ENCODE results near the gene C3. TPM values are rescaled to one million over a fixed set of nuclear protein-coding genes. Genes with fewer than 3 reads are reported as not detected.

Gene C3
- total and polyA plus RNA-seq, 2 of the 13 experiments (the other 11 are each of a cell fraction or from before 2014, with no cell fraction given), result 1,455 to 6,272 TPM

GRCh38 chr19:6730153-6730804, 9.8 kb upstream of the C3 start (continued):
- no peak for TF ChIP-seq ELK4 (CRISPR knock-in tag; IDR thresholded peaks at IDR 0.05; ENCODE audit: borderline replicate concordance)
- TF ChIP-seq MTERF4 (CRISPR knock-in tag; IDR thresholded peaks at IDR 0.05), result no peak
- TF ChIP-seq HNRNPH1 (optimal IDR thresholded peaks at IDR 0.05; ENCODE audit: low read depth, low read length), result no peak
- TF ChIP-seq TOE1 (CRISPR knock-in tag; IDR thresholded peaks at IDR 0.05), result no peak
- no peak for TF ChIP-seq RARG (CRISPR knock-in tag; IDR thresholded peaks at IDR 0.05; ENCODE audit: low read depth)
- TF ChIP-seq, protein P1, sequence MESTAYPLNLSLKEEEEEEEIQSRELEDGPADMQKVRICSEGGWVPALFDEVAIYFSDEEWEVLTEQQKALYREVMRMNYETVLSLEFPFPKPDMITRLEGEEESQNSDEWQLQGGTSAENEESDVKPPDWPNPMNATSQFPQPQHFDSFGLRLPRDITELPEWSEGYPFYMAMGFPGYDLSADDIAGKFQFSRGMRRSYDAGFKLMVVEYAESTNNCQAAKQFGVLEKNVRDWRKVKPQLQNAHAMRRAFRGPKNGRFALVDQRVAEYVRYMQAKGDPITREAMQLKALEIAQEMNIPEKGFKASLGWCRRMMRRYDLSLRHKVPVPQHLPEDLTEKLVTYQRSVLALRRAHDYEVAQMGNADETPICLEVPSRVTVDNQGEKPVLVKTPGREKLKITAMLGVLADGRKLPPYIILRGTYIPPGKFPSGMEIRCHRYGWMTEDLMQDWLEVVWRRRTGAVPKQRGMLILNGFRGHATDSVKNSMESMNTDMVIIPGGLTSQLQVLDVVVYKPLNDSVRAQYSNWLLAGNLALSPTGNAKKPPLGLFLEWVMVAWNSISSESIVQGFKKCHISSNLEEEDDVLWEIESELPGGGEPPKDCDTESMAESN (CRISPR knock-in tag; conservative IDR thresholded peaks at IDR 0.05), result no peak
- TF ChIP-seq ZNF724P (CRISPR knock-in tag; IDR thresholded peaks at IDR 0.05; ENCODE audit: borderline replicate concordance), result no peak
- no peak for TF ChIP-seq REPIN1 (CRISPR knock-in tag; IDR thresholded peaks at IDR 0.05; ENCODE audit: borderline replicate concordance, low read depth)
- TF ChIP-seq, protein P2, sequence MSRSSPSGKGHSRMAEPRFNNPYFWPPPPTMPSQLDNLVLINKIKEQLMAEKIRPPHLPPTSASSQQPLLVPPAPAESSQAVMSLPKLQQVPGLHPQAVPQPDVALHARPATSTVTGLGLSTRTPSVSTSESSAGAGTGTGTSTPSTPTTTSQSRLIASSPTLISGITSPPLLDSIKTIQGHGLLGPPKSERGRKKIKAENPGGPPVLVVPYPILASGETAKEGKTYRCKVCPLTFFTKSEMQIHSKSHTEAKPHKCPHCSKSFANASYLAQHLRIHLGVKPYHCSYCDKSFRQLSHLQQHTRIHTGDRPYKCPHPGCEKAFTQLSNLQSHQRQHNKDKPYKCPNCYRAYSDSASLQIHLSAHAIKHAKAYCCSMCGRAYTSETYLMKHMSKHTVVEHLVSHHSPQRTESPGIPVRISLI (CRISPR knock-in tag; IDR thresholded peaks at IDR 0.05; ENCODE audit: borderline replicate concordance), result no peak
- peak; percentile 63; the same call in 1 of the 2 replicates for TF ChIP-seq GATA4 (IDR thresholded peaks at IDR 0.05; ENCODE audit: borderline replicate concordance, low read depth)
- TF ChIP-seq ARID2 (CRISPR knock-in tag; IDR thresholded peaks at IDR 0.05; ENCODE audit: borderline replicate concordance), result no peak
- TF ChIP-seq EHMT2 (IDR thresholded peaks at IDR 0.05; ENCODE audit: borderline replicate concordance, low read depth, low read length), result no peak
- TF ChIP-seq, protein P3, sequence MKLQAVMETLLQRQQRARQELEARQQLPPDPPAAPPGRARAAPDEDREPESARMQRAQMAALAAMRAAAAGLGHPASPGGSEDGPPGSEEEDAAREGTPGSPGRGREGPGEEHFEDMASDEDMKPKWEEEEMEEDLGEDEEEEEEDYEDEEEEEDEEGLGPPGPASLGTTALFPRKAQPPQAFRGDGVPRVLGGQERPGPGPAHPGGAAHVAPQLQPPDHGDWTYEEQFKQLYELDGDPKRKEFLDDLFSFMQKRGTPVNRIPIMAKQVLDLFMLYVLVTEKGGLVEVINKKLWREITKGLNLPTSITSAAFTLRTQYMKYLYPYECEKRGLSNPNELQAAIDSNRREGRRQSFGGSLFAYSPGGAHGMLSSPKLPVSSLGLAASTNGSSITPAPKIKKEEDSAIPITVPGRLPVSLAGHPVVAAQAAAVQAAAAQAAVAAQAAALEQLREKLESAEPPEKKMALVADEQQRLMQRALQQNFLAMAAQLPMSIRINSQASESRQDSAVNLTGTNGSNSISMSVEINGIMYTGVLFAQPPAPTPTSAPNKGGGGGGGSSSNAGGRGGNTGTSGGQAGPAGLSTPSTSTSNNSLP (IDR thresholded peaks at IDR 0.05; ENCODE audit: low read depth, low read length), result no peak
- TF ChIP-seq UBTF (CRISPR knock-in tag; IDR thresholded peaks at IDR 0.05), result peak; percentile 18; the same call in 1 of the 2 replicates
- TF ChIP-seq KAT8 (CRISPR knock-in tag; IDR thresholded peaks at IDR 0.05), result peak; percentile 77; the same call in 1 of the 2 replicates
- no peak for TF ChIP-seq NFIB (CRISPR knock-in tag; IDR thresholded peaks at IDR 0.05; ENCODE audit: borderline replicate concordance)
- TF ChIP-seq ZNF839 (CRISPR knock-in tag; IDR thresholded peaks at IDR 0.05; ENCODE audit: borderline replicate concordance), result no peak
